ENCODE measurements around the gene ATRIP.

The ATRIP gene

GRCh38 chr3:48469046-48469915, 22.7 kb downstream of the ATRIP start:
- Histone ChIP-seq H4K20me1 (ENCODE audit: insufficient read depth, low read length) (no peaks in the 10 kb centered on the region), H3K27me3 (ENCODE audit: low read depth, low read length) (no peaks in the 10 kb centered on the region), H3K27ac (ENCODE audit: low read length) (no peak overlapping the region), H3K79me2 (ENCODE audit: low read length) (peaks cover 58% of the 10 kb centered on the region), H3K4me1 (ENCODE audit: low read length) (peaks cover 39% of the 10 kb centered on the region), H3K4me2 (ENCODE audit: low read length) (no peak overlapping the region), H2AFZ (ENCODE audit: low read depth, low read length) (no peak overlapping the region), H3K9me3 (ENCODE audit: insufficient read depth, low read length) (no peaks in the 10 kb centered on the region), H3K36me3 (replicated peaks; ENCODE audit: low read depth, low read length) (peaks cover 35% of the 10 kb centered on the region), H3K4me3 (ENCODE audit: low read length) (no peak overlapping the region), H3K9ac (ENCODE audit: low read length) (no peak overlapping the region)
- TF ChIP-seq CTCF (IDR thresholded peaks at IDR 0.05; ENCODE audit: low read depth, low read length) (no peak), EZH2phosphoT487 (IDR thresholded peaks at IDR 0.05; ENCODE audit: low read depth) (no peak)

- no peak overlapping the region for H3K9ac ChIP-seq (ENCODE audit: low read length)
- TF ChIP-seq EZH2phosphoT487 (IDR thresholded peaks at IDR 0.05; ENCODE audit: low read depth) (no peak), CTCF (IDR thresholded peaks at IDR 0.05; ENCODE audit: low read depth, low read length) (no peak)
- no peaks in the 10 kb centered on the region for H4K20me1 ChIP-seq (ENCODE audit: insufficient read depth, low read length)
- H3K27me3 ChIP-seq (ENCODE audit: low read depth, low read length) = no peaks in the 10 kb centered on the region
- H3K36me3 ChIP-seq (replicated peaks; ENCODE audit: low read depth, low read length) = peaks cover 31% of the 10 kb centered on the region
- H3K79me2 ChIP-seq (ENCODE audit: low read length) = peaks cover 58% of the 10 kb centered on the region
- H3K27ac ChIP-seq (ENCODE audit: low read length) = 0 out of 2 replicates have a peak overlapping the region, but pooled peaks have one; percentile 5
- H3K4me1 ChIP-seq (ENCODE audit: low read length) = peaks cover 38% of the 10 kb centered on the region
- H2AFZ ChIP-seq (ENCODE audit: low read depth, low read length) = no peak overlapping the region
- H3K4me3 ChIP-seq (ENCODE audit: low read length) = no peak overlapping the region
- no peak overlapping the region for H3K4me2 ChIP-seq (ENCODE audit: low read length)
- H3K9me3 ChIP-seq (ENCODE audit: insufficient read depth, low read length) = no peaks in the 10 kb centered on the region
Observed at GRCh38 chr3:48470286-48470685, 23.7 kb downstream of the ATRIP start.

GRCh38 chr3:48472673-48472922, 26.1 kb downstream of the ATRIP start:
- Histone ChIP-seq H3K4me1 (ENCODE audit: low read length) (peaks cover 23% of the 10 kb centered on the region), H3K79me2 (ENCODE audit: low read length) (peaks cover 43% of the 10 kb centered on the region), H3K36me3 (replicated peaks; ENCODE audit: low read depth, low read length) (peaks cover 19% of the 10 kb centered on the region), H2AFZ (ENCODE audit: low read depth, low read length) (peak overlapping the region; percentile 39; the same call in 1 of the 2 replicates), H3K27me3 (ENCODE audit: low read depth, low read length) (no peaks in the 10 kb centered on the region), H3K4me3 (ENCODE audit: low read length) (peak overlapping the region; percentile 81), H3K4me2 (ENCODE audit: low read length) (peak overlapping the region; percentile 93), H3K27ac (ENCODE audit: low read length) (peak overlapping the region; percentile 89), H3K9me3 (ENCODE audit: insufficient read depth, low read length) (no peaks in the 10 kb centered on the region), H3K9ac (ENCODE audit: low read length) (peak overlapping the region; percentile 94), H4K20me1 (ENCODE audit: insufficient read depth, low read length) (no peaks in the 10 kb centered on the region)
- TF ChIP-seq EZH2phosphoT487 (IDR thresholded peaks at IDR 0.05; ENCODE audit: low read depth) = no peak
- TF ChIP-seq CTCF (IDR thresholded peaks at IDR 0.05; ENCODE audit: low read depth, low read length) = no peak

- TF ChIP-seq EZH2phosphoT487 (IDR thresholded peaks at IDR 0.05; ENCODE audit: low read depth) (no peak), CTCF (IDR thresholded peaks at IDR 0.05; ENCODE audit: low read depth, low read length) (peak; percentile 53)
Observed at GRCh38 chr3:48472923-48473616, 26.5 kb downstream of the ATRIP start.

More at GRCh38 chr3:48472923-48473616, 26.5 kb downstream of the ATRIP start:
- Histone ChIP-seq H3K27ac (ENCODE audit: low read length) (peak overlapping the region; percentile 89), H3K27me3 (ENCODE audit: low read depth, low read length) (no peaks in the 10 kb centered on the region), H3K4me2 (ENCODE audit: low read length) (peak overlapping the region; percentile 93), H3K4me3 (ENCODE audit: low read length) (peak overlapping the region; percentile 81), H4K20me1 (ENCODE audit: insufficient read depth, low read length) (no peaks in the 10 kb centered on the region), H3K36me3 (replicated peaks; ENCODE audit: low read depth, low read length) (peaks cover 14% of the 10 kb centered on the region), H3K4me1 (ENCODE audit: low read length) (peaks cover 21% of the 10 kb centered on the region), H2AFZ (ENCODE audit: low read depth, low read length) (peak overlapping the region; percentile 72), H3K9me3 (ENCODE audit: insufficient read depth, low read length) (no peaks in the 10 kb centered on the region), H3K9ac (ENCODE audit: low read length) (peak overlapping the region; percentile 94), H3K79me2 (ENCODE audit: low read length) (peaks cover 38% of the 10 kb centered on the region)

Data from OCI-LY3 (cell line).